PC-3 (cell line): ENCODE measurements around the gene ZNF469. TPM values are rescaled to one million over a fixed set of nuclear protein-coding genes. Genes with fewer than 3 reads are reported as not detected.

ENCODE experiments used
- ATAC-seq: fragments of 200-7000 bp; cut with Tn5 transposase; 2 replicates; pipeline ENCODE4 v1.9.1; 2020; ENCODE audit warnings: mild to moderate bottlenecking, moderate library complexity
- BruUV-seq: library from RNA; stranded (reverse); fragments of 400-500 nt; replicated peaks from 2 replicates; lab custom pipeline; 2021; lab: Mats Ljungman, UMichigan
- CTCF ChIA-PET: fragments of 300-600 bp; sonication (Branson Sonifier 250); formaldehyde crosslinking; loops from one replicate; lab custom pipeline; 2022; ENCODE audit warnings: antibody characterized with exemption; lab: Charles Lee
- POLR2A ChIA-PET: fragments of 300-600 bp; sonication (Branson Sonifier 250); formaldehyde crosslinking; loops from one replicate; lab custom pipeline; 2022; ENCODE audit warnings: antibody characterized with exemption; ENCODE audit not compliant: unreplicated experiment; lab: Charles Lee
- DNase-seq: peaks from one replicate; pipeline ENCODE4 v3.0.0-alpha.2; 2015
- H2AFZ ChIP-seq: fragments of 300-600 bp; sonication (generic); 2 replicates; pipeline ENCODE4 v1.6.0; 2016; ENCODE audit warnings: antibody characterized with exemption, low read length
- H3F3A ChIP-seq: fragments of 300-600 bp; sonication (generic); one replicate; pipeline ENCODE4 v1.6.0; 2017; ENCODE audit warnings: antibody characterized with exemption, low read length, control low read depth, mild to moderate bottlenecking; ENCODE audit not compliant: unreplicated experiment
- H3K27ac ChIP-seq: fragments of 300-600 bp; sonication (generic); 2 replicates; pipeline ENCODE4 v1.5.1; 2016; ENCODE audit warnings: mild to moderate bottlenecking, low read length
- H3K27me3 ChIP-seq: fragments of 300-600 bp; sonication (generic); 2 replicates; pipeline ENCODE4 v1.6.1; 2016; ENCODE audit warnings: low read length, mixed read lengths
- H3K36me3 ChIP-seq: fragments of 300-600 bp; sonication (generic); 2 replicates; pipeline ENCODE4 v1.6.1; 2016; ENCODE audit warnings: low read depth, mixed run types, low read length, mixed read lengths
- H3K4me1 ChIP-seq: fragments of 300-600 bp; sonication (generic); 2 replicates; pipeline ENCODE4 v1.5.1; 2016; ENCODE audit warnings: low read length; ENCODE audit not compliant: insufficient read depth
- H3K4me2 ChIP-seq: fragments of 300-600 bp; sonication (generic); 2 replicates; pipeline ENCODE4 v1.6.0; 2016; ENCODE audit warnings: low read length
- H3K4me3 ChIP-seq: fragments of 300-600 bp; sonication (generic); 2 replicates; pipeline ENCODE4 v1.5.1; 2016; ENCODE audit warnings: mild to moderate bottlenecking, low read length, mixed read lengths
- H3K79me2 ChIP-seq: fragments of 300-600 bp; sonication (generic); 2 replicates; pipeline ENCODE4 v1.6.1; 2017; ENCODE audit warnings: low read length, mixed read lengths
- H3K9ac ChIP-seq: fragments of 300-600 bp; sonication (generic); 2 replicates; pipeline ENCODE4 v1.6.0; 2016; ENCODE audit warnings: mild to moderate bottlenecking, low read length
- H3K9me2 ChIP-seq: fragments of 300-600 bp; sonication (generic); replicated peaks from 2 replicates; pipeline ENCODE4 v1.6.1; 2016; ENCODE audit warnings: mixed run types, low read length, mixed read lengths
- H3K9me3 ChIP-seq: fragments of 300-600 bp; sonication (generic); 2 replicates; pipeline ENCODE4 v1.6.1; 2016; ENCODE audit warnings: low read length, mixed read lengths
- H4K20me1 ChIP-seq: fragments of 300-600 bp; sonication (generic); 2 replicates; pipeline ENCODE4 v1.6.1; 2016; ENCODE audit warnings: low read length, mixed read lengths
- EZH2 ChIP-seq: fragments of 300-600 bp; sonication (generic); IDR thresholded peaks from one replicate; pipeline ENCODE4 v1.6.1; 2017; ENCODE audit warnings: antibody characterized with exemption, mild to moderate bottlenecking, low read length; ENCODE audit not compliant: unreplicated experiment
- EZH2phosphoT487 ChIP-seq: fragments of 300-600 bp; sonication (generic); IDR thresholded peaks from 2 replicates; pipeline ENCODE4 v1.6.1; 2018; ENCODE audit warnings: mild to moderate bottlenecking, antibody characterized with exemption, low read length, borderline replicate concordance
- intact Hi-C: fragments of 100-400 bp; cut with micrococcal nuclease; formaldehyde crosslinking; loops from 2 replicates; pipeline ENCODE4 v1.9.0; 2023
- total RNA-seq: library from RNA; depleted of rRNA; stranded (reverse); fragments of >200 nt; gene quantifications from 2 replicates; pipeline ENCODE4 v1.2.3, GENCODE V29; 2014
- TF ChIP-seq, protein P1 (sequence below): fragments of 300-600 bp; sonication (generic); conservative IDR thresholded peaks from 2 replicates; pipeline ENCODE4 v1.5.1; 2017; ENCODE audit warnings: antibody characterized with exemption, low read depth, mild to moderate bottlenecking, low read length

ZNF469 gene
- total RNA-seq, 1 experiment from 2014 or later: 3.1 TPM

DNA sequence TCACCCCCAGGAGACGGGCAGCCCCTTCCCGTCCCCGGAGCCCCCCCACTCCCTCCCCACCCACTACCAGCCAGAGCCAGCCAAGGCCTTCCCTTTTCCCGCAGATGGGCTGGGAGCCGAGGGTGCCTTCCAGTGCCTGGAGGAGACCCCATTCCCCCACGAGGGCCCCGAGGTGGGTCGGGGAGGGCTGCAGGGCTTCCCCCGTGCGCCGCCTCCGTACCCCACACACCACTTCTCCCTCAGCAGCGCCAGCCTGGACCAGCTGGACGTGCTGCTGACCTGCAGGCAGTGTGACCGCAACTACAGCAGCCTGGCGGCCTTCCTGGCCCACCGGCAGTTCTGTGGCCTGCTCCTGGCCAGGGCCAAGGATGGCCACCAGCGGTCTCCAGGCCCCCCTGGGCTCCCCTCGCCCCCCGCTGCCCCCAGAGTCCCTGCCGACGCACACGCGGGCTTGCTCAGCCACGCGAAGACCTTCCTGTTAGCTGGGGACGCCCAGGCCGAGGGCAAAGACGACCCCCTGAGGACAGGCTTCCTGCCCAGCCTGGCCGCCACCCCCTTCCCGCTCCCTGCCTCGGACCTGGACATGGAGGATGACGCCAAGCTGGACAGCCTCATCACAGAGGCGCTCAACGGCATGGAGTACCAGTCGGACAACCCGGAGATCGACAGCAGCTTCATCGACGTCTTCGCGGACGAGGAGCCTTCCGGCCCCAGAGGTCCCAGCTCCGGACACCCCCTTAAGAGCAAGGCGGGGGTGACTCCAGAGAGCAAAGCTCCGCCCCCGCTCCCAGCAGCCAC, 46.8 kb downstream of the ZNF469 start:
- ChIA-PET POLR2A (no interaction called here), CTCF (no interaction called here)
- no peaks in the 10 kb centered on the region for H3K79me2 ChIP-seq
- H3K36me3 ChIP-seq: no peaks in the 10 kb centered on the region
- no peak overlapping the region for H3K4me3 ChIP-seq
- DNase-seq: no peak
- intact Hi-C loops: no loop called here
- H4K20me1 ChIP-seq: no peaks in the 10 kb centered on the region
- TF ChIP-seq EZH2phosphoT487 (no peak), EZH2 (no peak)
- no peak overlapping the region for H3K9ac ChIP-seq
- no peaks in the 10 kb centered on the region for H3F3A ChIP-seq
- ATAC-seq: no peak
- no peaks in the 10 kb centered on the region for H3K27me3 ChIP-seq
- H3K27ac ChIP-seq: no peak overlapping the region
- H3K4me2 ChIP-seq: no peak overlapping the region
- H3K9me2 ChIP-seq: no peaks in the 10 kb centered on the region
- H3K9me3 ChIP-seq: no peaks in the 10 kb centered on the region
- no peak overlapping the region for H2AFZ ChIP-seq
- H3K4me1 ChIP-seq: no peaks in the 10 kb centered on the region
- no TSS peak for BruUV-seq

DNA sequence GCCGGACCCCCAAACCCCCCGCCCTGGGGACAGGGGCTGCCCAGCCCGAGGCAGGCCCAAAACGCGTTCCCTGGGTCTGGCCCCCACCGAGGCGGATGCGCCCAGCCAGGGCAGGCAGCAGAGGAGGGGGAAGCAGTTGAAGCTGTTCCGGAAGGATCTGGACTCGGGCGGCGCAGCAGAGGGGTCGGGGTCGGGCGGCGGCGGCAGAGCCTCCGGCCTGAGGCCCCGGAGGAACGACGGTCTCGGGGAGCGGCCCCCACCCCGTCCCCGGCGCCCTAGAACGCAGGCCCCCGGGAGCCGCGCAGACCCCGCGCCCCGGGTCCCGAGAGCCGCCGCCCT, 47.4 kb downstream of the ZNF469 start:
- TF ChIP-seq EZH2: no peak
- no peak for TF ChIP-seq EZH2phosphoT487
- TF ChIP-seq, protein P1, sequence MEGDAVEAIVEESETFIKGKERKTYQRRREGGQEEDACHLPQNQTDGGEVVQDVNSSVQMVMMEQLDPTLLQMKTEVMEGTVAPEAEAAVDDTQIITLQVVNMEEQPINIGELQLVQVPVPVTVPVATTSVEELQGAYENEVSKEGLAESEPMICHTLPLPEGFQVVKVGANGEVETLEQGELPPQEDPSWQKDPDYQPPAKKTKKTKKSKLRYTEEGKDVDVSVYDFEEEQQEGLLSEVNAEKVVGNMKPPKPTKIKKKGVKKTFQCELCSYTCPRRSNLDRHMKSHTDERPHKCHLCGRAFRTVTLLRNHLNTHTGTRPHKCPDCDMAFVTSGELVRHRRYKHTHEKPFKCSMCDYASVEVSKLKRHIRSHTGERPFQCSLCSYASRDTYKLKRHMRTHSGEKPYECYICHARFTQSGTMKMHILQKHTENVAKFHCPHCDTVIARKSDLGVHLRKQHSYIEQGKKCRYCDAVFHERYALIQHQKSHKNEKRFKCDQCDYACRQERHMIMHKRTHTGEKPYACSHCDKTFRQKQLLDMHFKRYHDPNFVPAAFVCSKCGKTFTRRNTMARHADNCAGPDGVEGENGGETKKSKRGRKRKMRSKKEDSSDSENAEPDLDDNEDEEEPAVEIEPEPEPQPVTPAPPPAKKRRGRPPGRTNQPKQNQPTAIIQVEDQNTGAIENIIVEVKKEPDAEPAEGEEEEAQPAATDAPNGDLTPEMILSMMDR: no peak
- H3K27me3 ChIP-seq: no peaks in the 10 kb centered on the region
- H3K4me2 ChIP-seq: no peak overlapping the region

DNA sequence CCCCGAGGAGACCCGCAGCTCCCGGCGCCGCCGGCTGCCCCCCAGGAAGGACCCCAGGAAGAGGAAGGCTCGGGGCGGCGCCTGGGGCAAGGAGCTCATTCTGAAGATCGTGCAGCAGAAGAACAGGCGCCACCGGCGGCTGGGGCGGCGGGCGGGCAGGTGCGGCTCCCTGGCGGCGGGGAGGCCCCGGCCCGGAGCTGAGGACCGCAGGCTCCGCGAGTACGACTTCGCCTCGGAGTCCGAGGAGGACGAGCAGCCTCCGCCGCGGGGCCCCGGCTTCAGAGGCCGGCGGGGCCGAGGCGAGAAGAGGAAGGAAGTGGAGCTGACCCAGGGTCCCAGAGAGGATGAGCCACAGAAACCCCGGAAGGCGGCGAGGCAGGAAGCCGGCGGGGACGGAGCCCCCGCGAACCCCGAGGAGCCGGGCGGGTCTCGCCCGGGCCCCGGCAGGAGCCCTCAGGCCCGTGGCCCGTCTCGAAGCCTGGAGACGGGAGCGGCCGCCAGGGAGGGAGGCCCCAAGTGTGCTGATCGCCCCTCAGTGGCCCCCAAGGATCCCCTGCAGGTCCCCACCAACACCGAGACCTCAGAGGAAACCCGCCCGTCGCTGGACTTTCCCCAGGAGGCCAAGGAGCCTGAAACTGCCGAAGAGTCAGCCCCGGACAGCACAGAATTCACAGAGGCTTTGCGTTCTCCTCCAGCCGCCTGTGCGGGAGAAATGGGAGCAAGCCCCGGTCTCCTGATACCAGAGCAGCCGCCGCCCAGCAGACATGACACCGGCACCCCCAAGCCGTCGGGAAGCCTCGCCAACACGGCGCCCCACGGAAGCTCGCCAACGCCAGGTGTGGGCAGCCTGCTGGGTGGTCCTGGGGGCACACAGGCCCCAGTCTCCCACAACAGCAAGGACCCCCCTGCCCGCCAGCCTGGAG, 48.0 kb downstream of the ZNF469 start:
- Histone ChIP-seq H3K4me3 (no peak overlapping the region), H3K4me2 (no peak overlapping the region; the same call in 1 of the 2 replicates), H3K27ac (no peak overlapping the region), H3K9me2 (no peaks in the 10 kb centered on the region), H3K4me1 (no peaks in the 10 kb centered on the region), H3K36me3 (no peaks in the 10 kb centered on the region), H3K9me3 (no peaks in the 10 kb centered on the region), H3K79me2 (no peaks in the 10 kb centered on the region), H3K9ac (no peak overlapping the region), H3K27me3 (no peaks in the 10 kb centered on the region), H2AFZ (no peak overlapping the region), H3F3A (no peaks in the 10 kb centered on the region), H4K20me1 (no peaks in the 10 kb centered on the region)
- CTCF ChIA-PET: no interaction called here
- DNase-seq (no peak), ATAC-seq (no peak; the same call in 1 of the 2 replicates)
- BruUV-seq: no TSS peak
- intact Hi-C loops: no loop called here
- TF ChIP-seq EZH2phosphoT487 (no peak), EZH2 (no peak)
- TF ChIP-seq, protein P1: no peak
- POLR2A ChIA-PET: interaction anchor here (0.6 kb wide), 1 partner anchor 479 kb away, joined by 4 read pairs; the partner anchor contains the start of gene BANP

More for the DNA sequence above, 47.4 kb downstream of the ZNF469 start:
- intact Hi-C loops: no loop called here
- Histone ChIP-seq H2AFZ (no peak overlapping the region), H4K20me1 (no peaks in the 10 kb centered on the region), H3K9me2 (no peaks in the 10 kb centered on the region), H3K27ac (no peak overlapping the region), H3K9ac (no peak overlapping the region), H3K4me3 (no peak overlapping the region), H3K9me3 (no peaks in the 10 kb centered on the region), H3K4me1 (no peaks in the 10 kb centered on the region), H3K36me3 (no peaks in the 10 kb centered on the region), H3K79me2 (no peaks in the 10 kb centered on the region), H3F3A (no peaks in the 10 kb centered on the region)
- no TSS peak for BruUV-seq
- ATAC-seq (no peak), DNase-seq (no peak)
- CTCF ChIA-PET: no interaction called here
- POLR2A ChIA-PET: no interaction called here
